HEK293 (cell line): ENCODE results near the gene GNB2.

ENCODE experiments used
- CTCF ChIA-PET: fragments of 350-600 bp; formaldehyde crosslinking; extraction: SDS; loops from one replicate; lab custom pipeline; 2021; ENCODE audit warnings: antibody characterized with exemption; lab: Yijun Ruan, JAX
- POLR2A ChIA-PET: fragments of 300-600 bp; formaldehyde crosslinking; extraction: SDS; loops from one replicate; lab custom pipeline; 2020; ENCODE audit warnings: antibody characterized with exemption, inconsistent platforms; lab: Yijun Ruan, JAX
- H3K27ac ChIP-seq: fragments of 200-500 bp; sonication (Bioruptor generic); 2 replicates; pipeline ENCODE4 v1.5.1; 2014; ENCODE audit warnings: low read depth, low read length, control low read depth, inconsistent platforms; ENCODE audit errors: extremely low read depth
- H3K36me3 ChIP-seq, 2 experiments: fragments of 200-500 bp in 1 of 2; sonication (Bioruptor generic) in 1 of 2; 1 replicate in 1 of 2; 2 replicates in 1 of 2; pipeline ENCODE4 v1.5.1; 2014 to 2017; ENCODE audit warnings: inconsistent platforms in 2 of 2, low read length in 2 of 2; ENCODE audit not compliant: control insufficient read depth in 2 of 2, insufficient read depth in 1 of 2
- H3K4me1 ChIP-seq: fragments of 200-500 bp; sonication (Bioruptor generic); 2 replicates; pipeline ENCODE4 v1.5.1; 2014; ENCODE audit warnings: mild to moderate bottlenecking, low read length, inconsistent platforms; ENCODE audit not compliant: control insufficient read depth, insufficient read depth
- H3K4me3 ChIP-seq: 2 replicates; pipeline ENCODE4 v1.5.1; 2011; ENCODE audit warnings: low read depth, mild to moderate bottlenecking, control low read depth, low read length, moderate library complexity
- H3K9me3 ChIP-seq: fragments of 200-500 bp; sonication (Bioruptor generic); 2 replicates; pipeline ENCODE4 v1.5.1; 2014; ENCODE audit warnings: low read depth, low read length, inconsistent platforms; ENCODE audit not compliant: control insufficient read depth, insufficient read depth
- KLF1 ChIP-seq: fragments of 450-650 bp; formaldehyde crosslinking; IDR thresholded peaks from 2 replicates; pipeline ENCODE4 v1.5.1; 2016; ENCODE audit warnings: missing biosample characterization, missing genetic modification characterization
- KLF7 ChIP-seq: fragments of 450-650 bp; formaldehyde crosslinking; IDR thresholded peaks from 2 replicates; pipeline ENCODE4 v1.5.1; 2016; ENCODE audit warnings: missing biosample characterization, missing genetic modification characterization, borderline replicate concordance
- SETDB1 ChIP-seq: IDR thresholded peaks from one replicate; pipeline ENCODE4 v1.6.1; 2017; ENCODE audit warnings: mild to moderate bottlenecking, low read length, moderate library complexity, mixed read lengths; ENCODE audit not compliant: insufficient read length
- ZNF121 ChIP-seq: fragments of 450-650 bp; formaldehyde crosslinking; IDR thresholded peaks from 2 replicates; pipeline ENCODE4 v1.5.1; 2016; ENCODE audit warnings: missing biosample characterization, missing genetic modification characterization
- ZNF140 ChIP-seq: fragments of 450-650 bp; formaldehyde crosslinking; IDR thresholded peaks from 2 replicates; pipeline ENCODE4 v1.5.1; 2016; ENCODE audit warnings: missing biosample characterization, missing genetic modification characterization
- ZNF394 ChIP-seq: fragments of 450-650 bp; formaldehyde crosslinking; IDR thresholded peaks from 2 replicates; pipeline ENCODE4 v1.5.1; 2016; ENCODE audit warnings: missing biosample characterization, missing genetic modification characterization, mild to moderate bottlenecking, moderate library complexity, borderline replicate concordance
- ZNF776 ChIP-seq: fragments of 450-650 bp; formaldehyde crosslinking; IDR thresholded peaks from 2 replicates; pipeline ENCODE4 v1.5.0; 2017; ENCODE audit warnings: missing biosample characterization, missing genetic modification characterization, borderline replicate concordance
- ZSCAN30 ChIP-seq: fragments of 450-650 bp; IDR thresholded peaks from 2 replicates; pipeline ENCODE4 v1.5.1; 2018; ENCODE audit warnings: missing biosample characterization, mild to moderate bottlenecking, missing genetic modification characterization, moderate library complexity
- TF ChIP-seq, protein P1 (sequence below): fragments of 450-650 bp; formaldehyde crosslinking; IDR thresholded peaks from 2 replicates; pipeline ENCODE4 v1.5.1; 2016; ENCODE audit warnings: missing biosample characterization, missing genetic modification characterization
- TF ChIP-seq, protein P2 (sequence below): fragments of 450-650 bp; formaldehyde crosslinking; IDR thresholded peaks from 2 replicates; pipeline ENCODE4 v1.5.1; 2016; ENCODE audit warnings: missing biosample characterization, missing genetic modification characterization
- TF ChIP-seq, protein P3 (sequence below): fragments of 450-650 bp; formaldehyde crosslinking; IDR thresholded peaks from 2 replicates; pipeline ENCODE4 v1.5.1; 2016; ENCODE audit warnings: missing biosample characterization, missing genetic modification characterization
- TF ChIP-seq, protein P4 (sequence below): fragments of 450-650 bp; formaldehyde crosslinking; IDR thresholded peaks from 2 replicates; pipeline ENCODE4 v1.5.1; 2016; ENCODE audit warnings: missing biosample characterization, missing genetic modification characterization
- TF ChIP-seq, protein P5 (sequence below): fragments of 450-650 bp; formaldehyde crosslinking; IDR thresholded peaks from 2 replicates; pipeline ENCODE4 v1.5.1; 2016; ENCODE audit warnings: missing biosample characterization, missing genetic modification characterization
- TF ChIP-seq, protein P6 (sequence below): fragments of 450-650 bp; formaldehyde crosslinking; IDR thresholded peaks from 2 replicates; pipeline ENCODE4 v1.5.1; 2016; ENCODE audit warnings: missing biosample characterization, missing genetic modification characterization

GNB2 gene

DNA sequence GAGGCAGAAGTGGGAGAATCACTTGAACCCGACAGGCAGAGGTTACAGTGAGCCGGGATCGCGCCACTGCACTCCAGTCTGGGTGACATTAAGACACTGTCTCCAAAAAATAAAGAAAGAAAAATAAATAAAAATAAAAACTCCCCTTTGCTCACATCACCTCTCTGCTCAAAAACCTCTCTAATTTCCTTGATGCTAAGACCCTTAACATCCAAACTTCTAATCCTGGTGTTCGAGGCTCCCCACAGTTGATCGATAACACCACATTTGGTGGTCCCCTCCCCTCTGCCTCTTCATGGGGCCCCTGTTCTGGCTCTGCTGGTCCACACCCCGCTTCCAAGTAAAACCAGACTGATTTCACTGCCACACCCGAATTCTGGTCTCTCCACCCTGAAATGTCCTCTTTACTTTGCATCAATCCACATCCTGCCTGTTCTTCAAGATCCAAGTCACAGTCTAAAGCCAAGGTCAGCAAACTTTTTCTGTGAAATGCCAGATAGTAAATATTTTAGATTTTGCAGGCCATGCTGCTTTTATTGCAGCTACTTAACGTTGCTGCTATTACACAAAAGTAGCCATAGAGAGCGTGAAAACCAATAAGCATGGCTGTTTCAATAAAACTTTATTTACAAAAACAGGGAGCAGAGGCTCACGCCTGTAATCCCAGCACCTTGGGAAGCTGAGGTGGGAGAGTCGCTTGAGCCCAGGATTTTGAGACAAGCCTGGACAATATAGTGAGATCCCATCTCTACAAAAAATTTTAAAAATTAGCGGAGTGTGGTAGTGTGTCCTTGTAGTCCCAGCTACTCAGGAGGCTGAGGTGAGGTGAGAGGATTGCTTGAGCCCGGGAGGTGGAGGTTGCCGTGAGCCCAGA lies 49.4 kb upstream of the GNB2 start:
- H3K9me3 ChIP-seq = no peaks in the 10 kb centered on the region
- CTCF ChIA-PET = interaction anchor here (0.7 to 0.8 kb wide), 2 partner anchors 10 to 83 kb away, joined by 4 read pairs; no protein-coding TSS in a partner anchor
- TF ChIP-seq ZSCAN30 = no peak
- no peak for TF ChIP-seq ZNF394 (tag by site-specific recombination)
- TF ChIP-seq ZNF121 (tag by site-specific recombination) = peak; percentile 89
- TF ChIP-seq, protein P1, sequence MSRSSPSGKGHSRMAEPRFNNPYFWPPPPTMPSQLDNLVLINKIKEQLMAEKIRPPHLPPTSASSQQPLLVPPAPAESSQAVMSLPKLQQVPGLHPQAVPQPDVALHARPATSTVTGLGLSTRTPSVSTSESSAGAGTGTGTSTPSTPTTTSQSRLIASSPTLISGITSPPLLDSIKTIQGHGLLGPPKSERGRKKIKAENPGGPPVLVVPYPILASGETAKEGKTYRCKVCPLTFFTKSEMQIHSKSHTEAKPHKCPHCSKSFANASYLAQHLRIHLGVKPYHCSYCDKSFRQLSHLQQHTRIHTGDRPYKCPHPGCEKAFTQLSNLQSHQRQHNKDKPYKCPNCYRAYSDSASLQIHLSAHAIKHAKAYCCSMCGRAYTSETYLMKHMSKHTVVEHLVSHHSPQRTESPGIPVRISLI (tag by site-specific recombination) = no peak
- TF ChIP-seq, protein P2, sequence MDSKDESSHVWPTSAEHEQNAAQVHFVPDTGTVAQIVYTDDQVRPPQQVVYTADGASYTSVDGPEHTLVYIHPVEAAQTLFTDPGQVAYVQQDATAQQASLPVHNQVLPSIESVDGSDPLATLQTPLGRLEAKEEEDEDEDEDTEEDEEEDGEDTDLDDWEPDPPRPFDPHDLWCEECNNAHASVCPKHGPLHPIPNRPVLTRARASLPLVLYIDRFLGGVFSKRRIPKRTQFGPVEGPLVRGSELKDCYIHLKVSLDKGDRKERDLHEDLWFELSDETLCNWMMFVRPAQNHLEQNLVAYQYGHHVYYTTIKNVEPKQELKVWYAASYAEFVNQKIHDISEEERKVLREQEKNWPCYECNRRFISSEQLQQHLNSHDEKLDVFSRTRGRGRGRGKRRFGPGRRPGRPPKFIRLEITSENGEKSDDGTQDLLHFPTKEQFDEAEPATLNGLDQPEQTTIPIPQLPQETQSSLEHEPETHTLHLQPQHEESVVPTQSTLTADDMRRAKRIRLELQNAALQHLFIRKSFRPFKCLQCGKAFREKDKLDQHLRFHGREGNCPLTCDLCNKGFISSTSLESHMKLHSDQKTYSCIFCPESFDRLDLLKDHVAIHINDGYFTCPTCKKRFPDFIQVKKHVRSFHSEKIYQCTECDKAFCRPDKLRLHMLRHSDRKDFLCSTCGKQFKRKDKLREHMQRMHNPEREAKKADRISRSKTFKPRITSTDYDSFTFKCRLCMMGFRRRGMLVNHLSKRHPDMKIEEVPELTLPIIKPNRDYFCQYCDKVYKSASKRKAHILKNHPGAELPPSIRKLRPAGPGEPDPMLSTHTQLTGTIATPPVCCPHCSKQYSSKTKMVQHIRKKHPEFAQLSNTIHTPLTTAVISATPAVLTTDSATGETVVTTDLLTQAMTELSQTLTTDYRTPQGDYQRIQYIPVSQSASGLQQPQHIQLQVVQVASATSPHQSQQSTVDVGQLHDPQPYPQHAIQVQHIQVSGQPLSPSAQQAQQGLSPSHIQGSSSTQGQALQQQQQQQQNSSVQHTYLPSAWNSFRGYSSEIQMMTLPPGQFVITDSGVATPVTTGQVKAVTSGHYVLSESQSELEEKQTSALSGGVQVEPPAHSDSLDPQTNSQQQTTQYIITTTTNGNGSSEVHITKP (tag by site-specific recombination) = peak; percentile 71
- peak; percentile 84 for TF ChIP-seq KLF1
- no peak for TF ChIP-seq KLF7 (tag by site-specific recombination)
- TF ChIP-seq, all 188 proteins: peak for 3
- no peak overlapping the region for H3K4me3 ChIP-seq
- no peaks in the 10 kb centered on the region for H3K36me3 ChIP-seq
- no peak overlapping the region for H3K27ac ChIP-seq
- POLR2A ChIA-PET = interaction anchor here (1.9 to 4.8 kb wide), 2 partner anchors 38 kb away, joined by 7 to 28 read pairs; partner anchors contain the start of genes FBXO24 and LRCH4
- no peaks in the 10 kb centered on the region for H3K4me1 ChIP-seq

DNA sequence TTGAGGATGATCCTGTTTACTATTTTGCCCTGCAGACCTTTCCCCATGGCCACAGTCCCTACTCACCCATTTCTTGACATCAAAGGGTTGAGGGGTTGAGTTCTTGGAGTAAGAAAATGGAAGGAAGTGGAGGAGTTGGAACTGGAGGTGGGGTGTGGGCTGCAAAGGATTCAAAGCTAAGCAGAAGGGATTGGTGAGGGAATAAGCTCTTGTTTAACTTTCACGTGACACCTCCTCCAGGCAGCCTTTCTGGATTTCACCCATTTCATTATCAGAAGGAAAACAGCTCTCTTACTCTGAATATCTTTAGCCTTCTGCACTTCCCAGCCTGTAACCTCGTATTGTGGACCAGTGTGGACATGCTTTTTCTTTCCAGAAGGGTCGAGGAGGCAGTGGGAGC lies 47.5 kb upstream of the GNB2 start:
- H3K4me3 ChIP-seq = no peak overlapping the region
- CTCF ChIA-PET = interaction anchor here (0.7 to 1.5 kb wide), 4 partner anchors 9 to 225 kb away, joined by 3 to 5 read pairs (median 4); no protein-coding TSS in a partner anchor
- no peaks in the 10 kb centered on the region for H3K4me1 ChIP-seq
- no peaks in the 10 kb centered on the region for H3K36me3 ChIP-seq
- no peak for TF ChIP-seq KLF1
- TF ChIP-seq, protein P3, sequence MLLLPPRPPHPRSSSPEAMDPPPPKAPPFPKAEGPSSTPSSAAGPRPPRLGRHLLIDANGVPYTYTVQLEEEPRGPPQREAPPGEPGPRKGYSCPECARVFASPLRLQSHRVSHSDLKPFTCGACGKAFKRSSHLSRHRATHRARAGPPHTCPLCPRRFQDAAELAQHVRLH (tag by site-specific recombination) = peak; percentile 92
- H3K27ac ChIP-seq = no peak overlapping the region
- POLR2A ChIA-PET = interaction anchor here (0.6 to 4.8 kb wide), 7 partner anchors 10 to 264 kb away, joined by 3 to 28 read pairs (median 4); partner anchors contain the start of genes AGFG2, FBXO24, LRCH4 and MOSPD3
- H3K9me3 ChIP-seq = no peaks in the 10 kb centered on the region

DNA sequence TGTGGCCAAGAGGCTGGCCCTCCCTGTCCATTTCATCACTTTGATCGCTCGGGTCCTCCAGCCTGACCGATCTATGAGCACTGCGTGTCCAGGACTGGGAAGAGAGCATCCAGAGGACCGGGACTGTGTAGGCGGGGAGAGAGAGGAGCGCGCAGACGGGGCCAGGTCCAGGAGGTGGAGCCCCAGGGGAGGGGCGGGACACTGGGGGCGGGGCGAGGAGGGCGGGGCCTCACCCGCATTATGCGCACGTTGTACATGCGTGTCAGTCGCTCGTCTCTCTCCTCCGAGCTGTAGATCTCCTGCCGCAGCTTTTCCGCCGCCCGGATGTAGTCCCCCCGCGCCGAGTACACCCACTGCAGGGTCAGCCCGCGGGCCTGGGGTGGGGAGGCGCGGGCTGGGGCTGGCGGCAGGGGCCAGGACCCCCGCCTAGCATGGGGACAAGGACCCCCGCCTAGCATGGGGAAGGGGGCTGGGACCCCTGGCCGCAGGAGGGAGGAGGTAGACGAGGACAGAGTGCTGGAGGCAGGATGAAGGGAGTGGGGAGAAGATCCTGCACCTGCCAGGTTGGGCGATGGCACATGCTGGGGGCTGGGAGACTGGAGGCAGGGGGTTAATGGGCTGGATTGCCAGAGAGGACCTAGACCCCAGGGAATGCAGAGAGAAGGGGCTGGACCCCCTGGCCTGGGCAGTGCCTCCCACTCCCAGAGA lies 46.9 kb upstream of the GNB2 start:
- Histone ChIP-seq H3K36me3 (no peaks in the 10 kb centered on the region), H3K4me3 (peak overlapping the region; percentile 11), H3K9me3 (no peaks in the 10 kb centered on the region), H3K27ac (no peak overlapping the region), H3K4me1 (no peaks in the 10 kb centered on the region)
- ChIA-PET CTCF (interaction anchor here (0.7 to 1.5 kb wide), 3 partner anchors 9 to 159 kb away, joined by 3 to 4 read pairs (median 4); no protein-coding TSS in a partner anchor), POLR2A (interaction anchor here (0.6 to 4.8 kb wide), 5 partner anchors 11 to 263 kb away, joined by 3 to 28 read pairs (median 4); partner anchors contain the start of genes FBXO24, LRCH4, MOSPD3 and UFSP1)
- TF ChIP-seq SETDB1 (no peak), ZNF140 (tag by site-specific recombination) (no peak), ZNF776 (tag by site-specific recombination) (no peak)
- TF ChIP-seq, protein P4, sequence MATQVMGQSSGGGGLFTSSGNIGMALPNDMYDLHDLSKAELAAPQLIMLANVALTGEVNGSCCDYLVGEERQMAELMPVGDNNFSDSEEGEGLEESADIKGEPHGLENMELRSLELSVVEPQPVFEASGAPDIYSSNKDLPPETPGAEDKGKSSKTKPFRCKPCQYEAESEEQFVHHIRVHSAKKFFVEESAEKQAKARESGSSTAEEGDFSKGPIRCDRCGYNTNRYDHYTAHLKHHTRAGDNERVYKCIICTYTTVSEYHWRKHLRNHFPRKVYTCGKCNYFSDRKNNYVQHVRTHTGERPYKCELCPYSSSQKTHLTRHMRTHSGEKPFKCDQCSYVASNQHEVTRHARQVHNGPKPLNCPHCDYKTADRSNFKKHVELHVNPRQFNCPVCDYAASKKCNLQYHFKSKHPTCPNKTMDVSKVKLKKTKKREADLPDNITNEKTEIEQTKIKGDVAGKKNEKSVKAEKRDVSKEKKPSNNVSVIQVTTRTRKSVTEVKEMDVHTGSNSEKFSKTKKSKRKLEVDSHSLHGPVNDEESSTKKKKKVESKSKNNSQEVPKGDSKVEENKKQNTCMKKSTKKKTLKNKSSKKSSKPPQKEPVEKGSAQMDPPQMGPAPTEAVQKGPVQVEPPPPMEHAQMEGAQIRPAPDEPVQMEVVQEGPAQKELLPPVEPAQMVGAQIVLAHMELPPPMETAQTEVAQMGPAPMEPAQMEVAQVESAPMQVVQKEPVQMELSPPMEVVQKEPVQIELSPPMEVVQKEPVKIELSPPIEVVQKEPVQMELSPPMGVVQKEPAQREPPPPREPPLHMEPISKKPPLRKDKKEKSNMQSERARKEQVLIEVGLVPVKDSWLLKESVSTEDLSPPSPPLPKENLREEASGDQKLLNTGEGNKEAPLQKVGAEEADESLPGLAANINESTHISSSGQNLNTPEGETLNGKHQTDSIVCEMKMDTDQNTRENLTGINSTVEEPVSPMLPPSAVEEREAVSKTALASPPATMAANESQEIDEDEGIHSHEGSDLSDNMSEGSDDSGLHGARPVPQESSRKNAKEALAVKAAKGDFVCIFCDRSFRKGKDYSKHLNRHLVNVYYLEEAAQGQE (tag by site-specific recombination) = no peak
- TF ChIP-seq, protein P5, sequence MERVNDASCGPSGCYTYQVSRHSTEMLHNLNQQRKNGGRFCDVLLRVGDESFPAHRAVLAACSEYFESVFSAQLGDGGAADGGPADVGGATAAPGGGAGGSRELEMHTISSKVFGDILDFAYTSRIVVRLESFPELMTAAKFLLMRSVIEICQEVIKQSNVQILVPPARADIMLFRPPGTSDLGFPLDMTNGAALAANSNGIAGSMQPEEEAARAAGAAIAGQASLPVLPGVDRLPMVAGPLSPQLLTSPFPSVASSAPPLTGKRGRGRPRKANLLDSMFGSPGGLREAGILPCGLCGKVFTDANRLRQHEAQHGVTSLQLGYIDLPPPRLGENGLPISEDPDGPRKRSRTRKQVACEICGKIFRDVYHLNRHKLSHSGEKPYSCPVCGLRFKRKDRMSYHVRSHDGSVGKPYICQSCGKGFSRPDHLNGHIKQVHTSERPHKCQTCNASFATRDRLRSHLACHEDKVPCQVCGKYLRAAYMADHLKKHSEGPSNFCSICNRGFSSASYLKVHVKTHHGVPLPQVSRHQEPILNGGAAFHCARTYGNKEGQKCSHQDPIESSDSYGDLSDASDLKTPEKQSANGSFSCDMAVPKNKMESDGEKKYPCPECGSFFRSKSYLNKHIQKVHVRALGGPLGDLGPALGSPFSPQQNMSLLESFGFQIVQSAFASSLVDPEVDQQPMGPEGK (tag by site-specific recombination) = peak; percentile 73
- TF ChIP-seq, protein P6, sequence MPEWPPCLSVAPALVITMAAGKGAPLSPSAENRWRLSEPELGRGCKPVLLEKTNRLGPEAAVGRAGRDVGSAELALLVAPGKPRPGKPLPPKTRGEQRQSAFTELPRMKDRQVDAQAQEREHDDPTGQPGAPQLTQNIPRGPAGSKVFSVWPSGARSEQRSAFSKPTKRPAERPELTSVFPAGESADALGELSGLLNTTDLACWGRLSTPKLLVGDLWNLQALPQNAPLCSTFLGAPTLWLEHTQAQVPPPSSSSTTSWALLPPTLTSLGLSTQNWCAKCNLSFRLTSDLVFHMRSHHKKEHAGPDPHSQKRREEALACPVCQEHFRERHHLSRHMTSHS (tag by site-specific recombination) = no peak
